GM10266 (cell line): Measurements from ENCODE around the gene FXYD1.

Experiments used
- DNase-seq: peaks from one replicate; pipeline ENCODE4 v3.0.0; 2012; ENCODE audit errors: extremely low spot score
- TF ChIP-seq, protein P1 (sequence below): IDR thresholded peaks from 2 replicates; pipeline ENCODE4 v1.5.1; 2012; ENCODE audit warnings: mild to moderate bottlenecking, low read depth; ENCODE audit not compliant: control insufficient read depth, insufficient read depth; ENCODE audit errors: missing control alignments

Gene FXYD1

DNA sequence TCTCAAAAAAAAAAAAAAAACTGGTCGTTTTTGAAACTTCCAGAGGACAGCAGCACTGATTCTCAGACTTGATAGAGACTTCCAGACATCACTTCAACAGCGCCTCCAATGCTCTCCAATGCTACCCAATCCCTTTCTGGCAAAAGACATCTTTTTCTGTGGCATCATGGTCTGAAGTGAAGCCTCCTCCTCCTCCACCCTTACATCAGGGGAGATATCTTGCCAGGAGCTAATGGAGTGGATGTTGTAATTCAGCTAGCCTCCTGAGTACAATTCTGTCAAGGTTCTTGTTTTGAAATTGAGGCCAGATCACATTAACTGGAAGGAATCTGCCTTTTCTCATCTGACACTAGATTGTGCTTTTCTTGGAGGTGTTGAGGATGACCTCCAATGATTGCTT is 40.1 kb downstream of the FXYD1 start:
- TF ChIP-seq, protein P1, sequence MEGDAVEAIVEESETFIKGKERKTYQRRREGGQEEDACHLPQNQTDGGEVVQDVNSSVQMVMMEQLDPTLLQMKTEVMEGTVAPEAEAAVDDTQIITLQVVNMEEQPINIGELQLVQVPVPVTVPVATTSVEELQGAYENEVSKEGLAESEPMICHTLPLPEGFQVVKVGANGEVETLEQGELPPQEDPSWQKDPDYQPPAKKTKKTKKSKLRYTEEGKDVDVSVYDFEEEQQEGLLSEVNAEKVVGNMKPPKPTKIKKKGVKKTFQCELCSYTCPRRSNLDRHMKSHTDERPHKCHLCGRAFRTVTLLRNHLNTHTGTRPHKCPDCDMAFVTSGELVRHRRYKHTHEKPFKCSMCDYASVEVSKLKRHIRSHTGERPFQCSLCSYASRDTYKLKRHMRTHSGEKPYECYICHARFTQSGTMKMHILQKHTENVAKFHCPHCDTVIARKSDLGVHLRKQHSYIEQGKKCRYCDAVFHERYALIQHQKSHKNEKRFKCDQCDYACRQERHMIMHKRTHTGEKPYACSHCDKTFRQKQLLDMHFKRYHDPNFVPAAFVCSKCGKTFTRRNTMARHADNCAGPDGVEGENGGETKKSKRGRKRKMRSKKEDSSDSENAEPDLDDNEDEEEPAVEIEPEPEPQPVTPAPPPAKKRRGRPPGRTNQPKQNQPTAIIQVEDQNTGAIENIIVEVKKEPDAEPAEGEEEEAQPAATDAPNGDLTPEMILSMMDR: no peak
- DNase-seq: no peak

DNA sequence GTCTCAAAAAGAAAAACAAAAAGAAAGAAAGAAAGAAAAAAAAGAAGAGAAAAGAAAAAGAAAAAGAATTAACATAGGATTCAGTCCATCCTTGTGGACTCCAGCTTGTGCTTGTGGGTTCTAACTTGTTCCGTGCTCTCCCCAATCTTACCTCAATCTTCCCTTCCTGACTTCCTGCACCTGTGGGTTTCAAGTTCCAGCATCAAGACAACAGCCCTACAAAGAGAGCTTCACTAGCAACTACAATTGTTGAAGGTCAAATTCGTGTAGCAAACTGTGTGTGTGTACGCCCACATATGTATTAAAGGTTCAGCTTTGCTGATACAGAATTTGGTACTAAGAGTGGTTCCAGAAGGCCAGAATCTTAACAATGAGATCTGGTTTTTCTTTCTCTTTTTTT is 41.2 kb downstream of the FXYD1 start:
- TF ChIP-seq, protein P1: no peak
- DNase-seq: no peak

DNA sequence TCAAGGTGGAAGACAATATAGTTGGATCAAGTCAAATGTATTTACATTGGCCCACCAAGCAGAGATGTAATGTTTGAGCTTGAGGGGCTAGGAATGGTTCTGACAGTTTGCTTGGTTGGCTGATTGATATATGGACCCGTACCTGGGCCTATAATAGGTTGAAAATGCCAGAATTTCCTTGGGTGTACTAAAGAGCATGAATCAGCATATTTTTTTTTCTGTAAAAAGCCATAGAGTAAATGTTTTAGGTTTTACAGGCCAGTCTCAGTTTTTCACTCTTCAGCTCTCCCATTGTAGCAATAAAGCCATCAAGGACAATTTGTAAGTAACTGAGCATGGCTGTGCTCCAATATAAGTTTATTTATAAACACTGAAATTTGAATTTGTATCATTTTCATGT is 42.8 kb downstream of the FXYD1 start:
- no peak for DNase-seq
- TF ChIP-seq, protein P1: no peak

DNA sequence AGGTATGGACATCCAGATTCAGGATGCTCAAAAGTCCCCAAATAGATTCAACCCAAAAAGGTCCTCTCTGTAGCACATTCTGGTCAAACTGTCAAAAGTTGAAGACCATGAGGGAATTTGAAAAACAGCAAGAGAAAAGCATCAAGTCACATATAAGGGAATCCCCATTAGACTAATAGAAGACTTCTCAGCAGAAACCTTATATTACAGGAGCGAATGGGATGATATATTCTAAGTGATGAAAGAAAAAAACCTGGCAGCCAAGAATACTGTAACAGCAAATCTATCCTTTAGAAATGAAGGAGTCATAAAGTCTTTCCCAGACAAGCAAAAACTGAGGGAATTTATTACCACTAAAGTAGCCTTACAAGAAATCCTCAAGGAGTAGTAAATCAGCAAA is 45.6 kb downstream of the FXYD1 start:
- TF ChIP-seq, protein P1: no peak

DNA sequence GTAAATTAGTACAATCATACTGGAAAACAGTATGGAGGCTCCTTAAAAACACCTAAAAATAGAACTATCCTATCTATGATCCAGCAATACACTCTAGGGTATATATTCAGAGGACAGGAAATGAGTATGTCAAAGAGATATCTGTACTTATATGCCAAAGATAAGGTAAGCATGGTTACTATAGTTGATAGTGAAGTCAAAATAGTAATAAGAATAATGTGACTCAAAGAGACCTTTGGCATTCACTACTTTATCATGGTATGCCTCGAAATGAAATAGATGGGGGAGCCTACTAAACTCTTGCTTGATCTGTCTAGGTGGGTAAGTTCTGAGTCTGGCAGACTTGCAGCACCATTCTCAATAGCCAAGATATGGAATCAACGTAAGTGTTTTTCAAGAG is 46.3 kb downstream of the FXYD1 start:
- TF ChIP-seq, protein P1: no peak
- DNase-seq: no peak

More for the DNA sequence above, 45.6 kb downstream of the FXYD1 start:
- no peak for DNase-seq
